HUES6 (cell line): ENCODE data around the gene IFT81.
"Not testable (repeated sequence)": the region's sequence is repeated elsewhere in the genome, so short reads cannot be mapped to it uniquely, and the experiment has no call there.

ENCODE experiments used
- H3K27ac ChIP-seq: 2 replicates; pipeline ENCODE4 v1.7.0; 2013; ENCODE audit warnings: low read depth, mild to moderate bottlenecking, low read length, inconsistent platforms
- H3K27me3 ChIP-seq: 2 replicates; pipeline ENCODE4 v1.6.1; 2013; ENCODE audit warnings: low read length; ENCODE audit not compliant: control insufficient read depth, insufficient read depth
- H3K36me3 ChIP-seq: 2 replicates; pipeline ENCODE4 v1.6.1; 2013; ENCODE audit warnings: low read length; ENCODE audit not compliant: control insufficient read depth, insufficient read depth
- H3K4me1 ChIP-seq: 2 replicates; pipeline ENCODE4 v1.6.1; 2013; ENCODE audit warnings: low read length; ENCODE audit not compliant: control insufficient read depth, insufficient read depth
- H3K4me3 ChIP-seq: 2 replicates; pipeline ENCODE4 v1.5.1; 2013; ENCODE audit warnings: low read depth, low read length
- H3K9ac ChIP-seq: one replicate; pipeline ENCODE4 v1.6.1; 2013; ENCODE audit warnings: mild to moderate bottlenecking, low read length
- H3K9me3 ChIP-seq: 2 replicates; pipeline ENCODE4 v1.6.1; 2013; ENCODE audit warnings: low read depth, low read length; ENCODE audit not compliant: control insufficient read depth, insufficient read depth

The IFT81 gene

GRCh38 chr12:110211639-110212536, 87.7 kb downstream of the IFT81 start:
- not testable (repeated sequence) for H3K9ac ChIP-seq, H3K27me3 ChIP-seq, H3K4me3 ChIP-seq, H3K27ac ChIP-seq, H3K4me1 ChIP-seq, H3K9me3 ChIP-seq, H3K36me3 ChIP-seq

DNA sequence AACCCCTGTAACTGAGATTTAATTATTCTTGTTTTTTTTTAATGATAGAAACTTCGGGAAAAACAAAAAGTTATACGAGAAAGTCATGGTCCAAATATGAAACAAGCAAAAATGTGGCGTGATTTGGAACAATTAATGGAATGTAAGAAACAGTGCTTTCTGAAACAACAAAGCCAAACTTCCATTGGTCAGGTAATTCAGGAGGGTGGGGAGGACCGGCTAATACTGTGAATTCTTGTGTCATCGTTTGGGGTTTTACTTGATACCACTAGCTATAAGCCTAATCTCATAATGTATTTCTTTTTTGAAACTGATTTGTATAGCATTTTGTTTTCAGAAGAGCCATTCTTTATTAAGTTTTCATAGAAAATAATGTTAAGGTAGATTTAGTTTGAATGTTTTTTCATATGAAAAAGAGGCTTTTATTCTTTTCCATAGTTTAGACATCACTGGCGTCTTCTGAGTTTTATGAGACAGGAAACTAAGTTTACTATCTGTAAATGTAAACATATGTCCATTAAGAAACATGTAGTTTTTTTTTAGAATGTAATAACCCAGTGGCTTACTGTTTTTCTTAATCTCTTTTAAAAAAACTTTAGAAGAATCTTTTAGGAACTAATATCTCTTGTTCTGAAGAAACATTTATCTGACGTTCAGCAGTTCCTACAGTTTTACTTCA, 94.0 kb downstream of the IFT81 start:
- Histone ChIP-seq H3K27me3 (no peaks in the 10 kb centered on the region), H3K36me3 (no peaks in the 10 kb centered on the region), H3K4me1 (no peaks in the 10 kb centered on the region), H3K9me3 (no peaks in the 10 kb centered on the region), H3K9ac (no peak overlapping the region), H3K4me3 (no peak overlapping the region), H3K27ac (no peak overlapping the region)

- Histone ChIP-seq H3K9me3 (no peaks in the 10 kb centered on the region), H3K36me3 (no peaks in the 10 kb centered on the region), H3K4me3 (no peak overlapping the region), H3K9ac (no peak overlapping the region), H3K27me3 (no peaks in the 10 kb centered on the region), H3K4me1 (no peaks in the 10 kb centered on the region), H3K27ac (no peak overlapping the region)
These were observed 97.9 kb downstream of the IFT81 start for GRCh38 chr12:110222027-110222426.

GRCh38 chr12:110222433-110222832, 98.3 kb downstream of the IFT81 start:
- H3K27me3 ChIP-seq: no peaks in the 10 kb centered on the region
- no peak overlapping the region for H3K9ac ChIP-seq
- H3K4me3 ChIP-seq: no peak overlapping the region
- H3K9me3 ChIP-seq: no peaks in the 10 kb centered on the region
- no peaks in the 10 kb centered on the region for H3K4me1 ChIP-seq
- no peak overlapping the region for H3K27ac ChIP-seq
- H3K36me3 ChIP-seq: no peaks in the 10 kb centered on the region

DNA sequence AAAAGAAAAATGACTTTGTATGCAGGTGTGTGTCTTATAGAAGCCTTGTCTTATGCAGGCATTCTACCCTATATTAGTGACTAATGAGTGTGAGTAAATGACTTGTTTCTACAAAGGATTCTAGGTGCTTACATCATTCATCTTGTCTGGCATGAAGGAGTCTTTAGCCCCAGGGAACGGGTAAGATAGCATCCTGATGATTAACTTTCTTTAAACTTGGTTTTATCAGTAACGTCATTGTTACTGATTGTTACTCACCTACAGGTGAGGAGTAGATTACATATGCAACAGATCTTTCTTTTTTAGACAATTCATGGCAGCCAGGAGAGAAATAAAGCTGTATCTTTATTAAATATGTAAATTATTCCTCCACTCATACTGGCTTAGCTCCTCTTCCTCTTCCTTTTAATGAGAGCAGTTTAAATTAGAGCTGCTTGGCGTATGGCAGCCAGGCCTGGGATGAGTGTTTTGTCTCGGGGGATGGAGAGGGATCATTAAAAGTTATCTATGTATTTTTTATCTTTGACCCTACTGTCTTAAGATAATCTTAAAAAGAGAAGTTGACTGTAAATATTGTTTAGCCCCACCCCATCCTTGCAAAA, 99.7 kb downstream of the IFT81 start:
- H3K27ac ChIP-seq: no peak overlapping the region
- H3K9ac ChIP-seq: no peak overlapping the region
- H3K4me3 ChIP-seq: no peak overlapping the region

GRCh38 chr12:110224379-110225304, 100.5 kb downstream of the IFT81 start:
- no peaks in the 10 kb centered on the region for H3K4me1 ChIP-seq
- H3K4me3 ChIP-seq: no peak overlapping the region
- H3K9ac ChIP-seq: no peak overlapping the region
- H3K9me3 ChIP-seq: no peaks in the 10 kb centered on the region
- no peak overlapping the region for H3K27ac ChIP-seq
- no peaks in the 10 kb centered on the region for H3K27me3 ChIP-seq
- H3K36me3 ChIP-seq: no peaks in the 10 kb centered on the region

More for the DNA sequence above, 99.7 kb downstream of the IFT81 start:
- Histone ChIP-seq H3K9me3 (no peaks in the 10 kb centered on the region), H3K4me1 (no peaks in the 10 kb centered on the region), H3K36me3 (no peaks in the 10 kb centered on the region), H3K27me3 (no peaks in the 10 kb centered on the region)

- H3K4me3 ChIP-seq: no peak overlapping the region
- no peak overlapping the region for H3K27ac ChIP-seq
- H3K9me3 ChIP-seq: no peaks in the 10 kb centered on the region
- no peaks in the 10 kb centered on the region for H3K27me3 ChIP-seq
- H3K9ac ChIP-seq: no peak overlapping the region
- H3K4me1 ChIP-seq: no peaks in the 10 kb centered on the region
- H3K36me3 ChIP-seq: no peaks in the 10 kb centered on the region
These were observed 103.0 kb downstream of the IFT81 start for GRCh38 chr12:110227138-110227537.

DNA sequence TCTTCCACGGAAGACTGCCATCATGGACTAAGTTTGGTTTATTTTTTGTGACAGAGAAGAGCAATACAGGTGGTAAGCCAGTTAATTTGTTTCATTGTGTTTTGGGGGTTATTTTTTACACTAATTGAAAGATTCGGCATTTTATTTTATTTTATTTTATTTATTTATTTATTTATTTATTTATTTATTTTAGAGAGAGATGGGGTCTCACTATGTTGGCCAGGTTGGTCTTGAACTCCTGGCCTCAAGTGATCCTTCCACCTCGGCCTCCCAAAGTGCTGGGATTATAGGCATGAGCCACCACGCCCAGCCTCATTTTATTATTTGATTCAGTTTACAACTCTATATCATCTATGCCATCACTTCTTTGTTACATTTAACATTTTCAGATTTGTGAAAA, 104.2 kb downstream of the IFT81 start:
- H3K27me3 ChIP-seq, H3K4me3 ChIP-seq, H3K9ac ChIP-seq, H3K27ac ChIP-seq, H3K9me3 ChIP-seq, H3K36me3 ChIP-seq, H3K4me1 ChIP-seq: not testable (repeated sequence)

DNA sequence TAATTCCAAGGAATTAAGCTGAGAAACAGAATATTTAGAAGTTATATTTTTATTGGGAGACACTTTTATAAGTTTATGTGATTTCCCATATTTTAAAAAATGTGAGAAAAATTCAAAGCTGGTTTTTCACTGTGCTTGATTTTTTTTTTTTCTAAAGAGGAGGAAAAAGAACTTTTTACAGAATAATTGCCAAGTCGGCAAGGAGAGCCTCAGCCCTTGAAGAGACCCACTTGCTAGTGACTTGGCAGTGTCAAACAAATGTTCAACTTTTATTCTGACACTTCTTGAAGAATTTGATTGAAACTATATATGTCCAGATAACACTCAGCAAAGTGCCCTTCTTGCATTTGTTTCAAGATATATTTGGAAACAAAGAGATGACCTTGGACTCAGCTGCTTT, 104.6 kb downstream of the IFT81 start:
- Histone ChIP-seq H3K4me3 (no peak overlapping the region), H3K36me3 (no peaks in the 10 kb centered on the region), H3K9ac (no peak overlapping the region), H3K27me3 (no peaks in the 10 kb centered on the region), H3K9me3 (no peaks in the 10 kb centered on the region), H3K4me1 (no peaks in the 10 kb centered on the region), H3K27ac (no peak overlapping the region)

DNA sequence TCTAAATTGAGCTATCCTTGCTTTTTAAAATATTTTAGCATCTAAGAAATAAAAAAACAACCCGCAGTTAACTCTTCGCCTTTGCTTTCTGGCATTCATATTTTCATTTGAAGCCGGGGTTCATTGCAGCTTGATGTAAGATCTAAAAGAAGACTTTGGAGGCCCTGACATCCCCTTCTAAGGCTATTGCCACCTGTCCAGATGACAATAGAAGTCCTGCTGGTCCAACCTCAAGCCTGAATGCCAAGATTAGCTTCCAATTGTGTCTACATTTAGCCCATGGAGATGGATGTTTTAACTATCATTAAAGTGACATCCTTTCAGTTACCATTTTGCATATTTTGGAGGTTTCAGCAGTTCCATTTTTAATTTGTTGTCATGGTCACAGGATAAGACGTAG, 105.3 kb downstream of the IFT81 start:
- H3K4me3 ChIP-seq: no peak overlapping the region
- H3K9me3 ChIP-seq: no peaks in the 10 kb centered on the region
- no peaks in the 10 kb centered on the region for H3K4me1 ChIP-seq
- H3K27me3 ChIP-seq: no peaks in the 10 kb centered on the region
- H3K36me3 ChIP-seq: no peaks in the 10 kb centered on the region
- no peak overlapping the region for H3K9ac ChIP-seq
- no peak overlapping the region for H3K27ac ChIP-seq
